ENCODE measurements around the gene SSR4.

Gene SSR4

DNA sequence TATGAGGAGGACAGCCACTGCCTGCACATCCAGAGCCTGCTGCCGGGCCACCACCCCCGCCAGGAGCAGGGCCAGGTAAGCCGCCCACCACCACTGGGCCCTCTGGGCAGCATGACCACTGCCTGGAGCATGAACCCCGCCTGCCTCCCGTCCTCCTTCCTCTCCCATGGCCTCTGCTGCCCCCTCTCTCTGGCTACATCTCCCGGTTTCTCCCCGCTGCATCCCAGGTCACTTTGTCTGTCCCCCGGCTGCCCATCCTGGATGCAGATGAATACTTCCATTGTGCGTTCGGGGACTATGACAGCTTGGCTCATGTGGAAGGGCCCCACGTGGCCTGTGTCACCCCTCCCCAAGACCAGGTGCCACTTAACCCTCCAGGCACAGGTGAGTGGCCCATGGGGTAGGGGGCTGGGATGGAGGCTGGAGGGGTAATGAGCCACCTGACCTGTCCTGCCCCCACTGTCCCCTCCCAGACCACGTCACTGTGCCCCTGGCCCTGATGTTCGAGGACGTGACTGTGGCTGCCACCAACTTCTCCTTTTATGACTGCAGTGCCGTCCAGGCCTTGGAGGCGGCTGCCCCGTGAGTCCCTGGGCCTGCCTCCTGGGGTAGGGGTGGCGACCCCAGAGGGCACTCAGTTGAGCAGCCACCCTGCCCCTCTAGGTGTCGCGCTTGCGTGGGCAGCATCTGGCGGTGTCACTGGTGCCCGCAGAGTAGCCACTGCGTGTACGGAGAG, 24.4 kb upstream of the SSR4 start:
- DNase-seq = peak; percentile 2

- peak; percentile 1 for DNase-seq
Measured at GRCh38 chrX:153770601-153771414, 23.7 kb upstream of the SSR4 start.

DNA sequence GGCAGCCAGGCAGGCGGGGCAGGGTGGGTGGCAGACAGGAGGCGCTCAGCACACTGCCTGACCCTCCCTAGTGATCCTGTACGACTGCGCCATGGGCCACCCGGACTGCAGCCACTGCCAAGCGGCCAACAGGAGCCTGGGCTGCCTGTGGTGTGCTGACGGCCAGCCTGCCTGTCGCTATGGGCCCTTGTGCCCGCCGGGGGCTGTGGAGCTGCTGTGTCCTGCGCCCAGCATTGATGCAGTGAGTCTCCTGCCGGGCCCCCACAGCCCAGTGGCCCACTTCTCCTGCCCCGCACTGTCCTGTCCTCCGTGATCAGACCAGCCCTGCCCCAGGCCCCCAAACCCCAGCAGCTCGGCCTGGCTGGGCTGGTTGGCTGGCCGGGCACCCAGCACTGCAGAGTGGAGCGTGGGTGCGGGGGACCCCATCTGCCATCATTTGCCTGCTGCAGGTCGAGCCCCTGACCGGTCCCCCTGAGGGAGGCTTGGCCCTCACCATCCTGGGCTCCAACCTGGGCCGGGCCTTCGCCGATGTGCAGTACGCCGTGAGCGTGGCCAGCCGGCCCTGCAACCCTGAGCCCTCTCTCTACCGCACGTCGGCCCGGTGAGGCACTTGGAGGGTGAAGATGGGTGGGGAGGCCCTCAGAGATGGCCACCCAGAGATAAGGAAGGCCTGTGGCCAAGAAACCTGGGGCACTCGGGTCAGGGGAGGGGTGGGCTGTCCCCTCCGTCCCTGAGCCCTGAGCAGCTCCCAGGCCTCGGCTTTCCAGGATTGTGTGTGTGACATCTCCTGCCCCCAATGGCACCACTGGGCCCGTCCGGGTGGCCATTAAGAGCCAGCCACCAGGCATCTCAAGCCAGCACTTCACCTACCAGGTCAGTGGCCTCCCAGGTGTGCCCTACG, 22.8 kb upstream of the SSR4 start:
- DNase-seq = peak; percentile 2

DNA sequence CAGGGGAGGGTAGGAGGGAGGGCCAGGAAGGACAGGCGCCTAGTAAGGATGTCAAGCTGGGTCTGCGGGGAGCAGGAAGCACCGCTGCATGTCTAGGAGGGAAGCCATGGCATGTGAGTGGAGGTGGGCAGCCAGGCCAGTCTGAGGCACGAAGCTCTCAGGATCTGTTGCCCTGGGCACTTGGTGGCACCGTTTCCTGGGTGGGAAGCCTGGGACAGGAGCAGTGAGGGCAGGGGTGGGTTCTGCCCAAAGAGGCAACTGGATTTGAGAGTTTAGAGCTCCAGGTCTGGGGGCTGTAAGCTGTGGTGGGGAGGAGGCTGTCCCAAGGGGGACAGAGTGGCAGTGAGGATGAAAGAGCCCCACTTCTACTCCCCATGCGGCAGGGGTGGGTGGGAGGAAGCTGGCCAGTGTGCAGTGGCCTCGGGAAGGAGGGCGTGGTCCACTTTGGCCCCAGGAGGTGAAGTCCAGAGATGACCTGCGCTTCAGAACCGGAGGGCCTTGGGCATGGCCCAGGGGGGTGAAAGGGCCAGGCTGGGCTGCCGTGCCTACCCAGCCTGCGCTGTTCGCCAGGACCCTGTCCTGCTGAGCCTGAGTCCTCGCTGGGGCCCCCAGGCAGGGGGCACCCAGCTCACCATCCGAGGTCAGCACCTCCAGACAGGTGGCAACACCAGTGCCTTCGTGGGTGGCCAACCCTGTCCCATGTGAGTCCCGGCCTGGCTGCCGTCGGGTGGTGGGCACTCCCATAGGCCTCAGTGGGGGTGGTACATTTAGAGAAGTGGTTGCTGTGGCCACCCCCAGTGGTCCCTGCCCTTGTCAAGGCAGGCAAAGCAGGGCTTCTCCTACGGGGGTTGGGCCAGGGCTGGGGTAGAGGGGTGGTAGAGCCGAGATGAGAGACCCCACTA, 21.9 kb upstream of the SSR4 start:
- peak; percentile 2 for DNase-seq

- no peak for DNase-seq
Measured at GRCh38 chrX:153773218-153773611, 21.3 kb upstream of the SSR4 start.

DNA sequence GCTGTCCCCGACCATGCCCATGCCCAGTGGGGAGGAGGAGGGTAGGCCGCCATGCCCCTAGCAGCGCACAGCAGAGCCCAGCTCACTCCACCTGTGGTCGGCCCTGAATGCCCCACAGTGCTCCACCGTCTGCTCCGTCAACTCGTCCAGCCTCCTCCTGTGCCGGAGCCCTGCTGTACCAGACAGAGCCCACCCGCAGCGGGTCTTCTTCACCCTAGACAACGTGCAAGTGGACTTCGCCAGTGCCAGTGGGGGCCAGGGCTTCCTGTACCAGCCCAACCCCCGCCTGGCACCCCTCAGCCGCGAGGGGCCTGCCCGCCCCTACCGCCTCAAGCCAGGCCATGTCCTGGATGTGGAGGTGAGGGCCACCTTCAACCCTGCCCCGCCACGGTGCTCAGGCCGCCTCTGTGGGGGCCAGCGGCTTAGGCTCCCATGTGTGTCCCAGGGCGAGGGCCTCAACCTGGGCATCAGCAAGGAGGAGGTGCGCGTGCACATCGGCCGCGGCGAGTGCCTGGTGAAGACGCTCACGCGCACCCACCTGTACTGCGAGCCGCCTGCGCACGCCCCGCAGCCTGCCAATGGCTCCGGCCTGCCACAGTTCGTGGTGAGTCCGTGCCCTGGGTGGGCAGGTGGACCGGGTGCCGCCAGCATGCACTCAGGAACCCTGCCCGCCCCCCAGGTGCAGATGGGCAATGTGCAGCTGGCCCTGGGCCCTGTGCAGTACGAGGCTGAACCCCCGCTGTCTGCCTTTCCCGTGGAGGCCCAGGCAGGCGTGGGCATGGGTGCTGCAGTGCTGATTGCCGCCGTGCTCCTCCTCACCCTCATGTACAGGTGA, 20.5 kb upstream of the SSR4 start:
- no peak for DNase-seq

DNA sequence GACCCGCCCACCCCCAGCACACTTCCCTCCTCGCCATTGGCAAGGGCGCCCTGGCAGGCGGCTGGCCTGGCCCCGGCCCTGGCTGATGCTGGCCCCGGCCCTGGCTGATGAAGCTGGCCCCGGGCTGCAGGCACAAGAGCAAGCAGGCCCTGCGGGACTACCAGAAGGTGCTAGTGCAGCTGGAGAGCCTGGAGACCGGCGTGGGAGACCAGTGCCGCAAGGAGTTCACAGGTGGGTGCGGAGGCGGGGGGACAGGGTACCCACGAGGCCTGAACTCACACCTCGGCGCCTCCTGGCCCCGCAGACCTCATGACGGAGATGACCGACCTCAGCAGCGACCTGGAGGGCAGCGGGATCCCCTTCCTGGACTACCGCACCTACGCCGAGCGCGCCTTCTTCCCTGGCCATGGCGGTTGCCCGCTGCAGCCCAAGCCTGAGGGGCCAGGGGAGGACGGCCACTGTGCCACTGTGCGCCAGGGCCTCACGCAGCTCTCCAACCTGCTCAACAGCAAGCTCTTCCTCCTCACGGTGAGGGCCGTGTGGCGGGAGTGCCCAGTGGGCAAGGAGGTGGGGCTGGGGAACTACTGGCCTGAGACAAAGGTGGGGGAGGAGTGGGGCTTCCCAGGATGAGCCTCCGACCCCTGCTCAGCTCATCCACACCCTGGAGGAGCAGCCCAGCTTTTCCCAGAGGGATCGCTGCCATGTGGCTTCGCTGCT, 19.7 kb upstream of the SSR4 start:
- peak; percentile 2 for DNase-seq

- DNase-seq = peak; percentile 2
Measured at GRCh38 chrX:153775293-153776119, 19.0 kb upstream of the SSR4 start.

DNA sequence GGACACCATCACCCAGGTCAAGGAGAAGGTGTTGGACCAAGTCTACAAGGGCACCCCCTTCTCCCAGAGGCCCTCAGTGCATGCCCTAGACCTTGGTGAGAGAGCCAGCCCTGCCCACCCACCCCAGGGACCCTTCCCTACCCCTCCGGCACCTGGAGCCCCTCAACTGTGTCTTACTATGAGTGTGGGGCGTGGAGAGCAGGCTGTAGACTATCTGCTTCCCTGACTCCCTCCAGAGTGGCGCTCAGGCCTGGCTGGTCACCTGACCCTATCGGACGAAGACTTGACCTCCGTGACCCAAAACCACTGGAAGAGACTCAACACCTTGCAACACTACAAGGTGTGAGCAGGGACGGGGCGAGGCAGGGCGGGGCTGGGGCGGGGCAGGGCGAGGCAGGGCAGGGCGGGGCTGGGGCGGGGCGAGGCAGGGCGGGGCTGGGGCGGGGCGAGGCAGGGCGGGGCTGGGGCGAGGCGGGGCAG, 18.3 kb upstream of the SSR4 start:
- DNase-seq = no peak

GRCh38 chrX:153776611-153777045, 17.8 kb upstream of the SSR4 start:
- DNase-seq = no peak

- DNase-seq = no peak
Measured at GRCh38 chrX:153777261-153778090, 17.0 kb upstream of the SSR4 start.

DNA sequence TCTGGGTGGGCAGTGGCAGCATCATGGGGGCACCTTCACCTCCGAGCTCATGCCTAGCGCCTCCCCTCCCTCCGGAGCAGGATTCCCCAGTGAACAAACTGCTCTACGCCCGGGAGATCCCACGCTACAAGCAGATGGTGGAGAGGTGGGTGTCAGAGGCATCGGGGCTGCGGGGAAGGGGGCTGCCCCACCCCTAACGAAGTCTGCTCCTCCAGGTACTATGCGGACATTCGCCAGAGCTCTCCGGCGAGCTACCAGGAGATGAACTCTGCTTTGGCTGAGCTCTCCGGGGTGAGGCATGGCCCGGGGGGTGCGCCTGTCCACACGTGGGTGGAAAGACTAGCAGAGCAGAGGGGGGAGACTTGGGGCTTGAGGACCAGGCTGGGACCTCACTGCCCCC, 16.3 kb upstream of the SSR4 start:
- DNase-seq = no peak

DNA sequence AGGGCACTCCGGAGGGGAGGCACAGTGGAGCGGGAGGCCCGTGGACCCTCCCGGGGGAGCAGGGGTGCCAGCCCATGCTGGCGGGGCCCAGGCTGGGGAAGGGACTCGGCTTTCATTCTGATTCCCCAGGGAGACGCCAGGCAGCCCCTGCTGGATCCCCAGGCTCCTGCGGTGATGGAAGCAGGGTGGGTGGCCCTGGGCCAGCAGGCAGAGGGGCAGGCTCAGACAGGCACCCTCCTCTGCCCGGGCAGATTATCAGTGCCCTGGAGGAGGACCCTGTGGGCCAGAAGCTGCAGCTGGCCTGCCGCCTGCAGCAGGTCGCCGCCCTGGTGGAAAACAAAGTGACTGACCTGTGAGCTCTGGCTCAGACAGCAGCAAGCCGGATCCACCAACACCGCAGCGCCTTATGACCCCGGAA, 15.8 kb upstream of the SSR4 start:
- DNase-seq = no peak

DNA sequence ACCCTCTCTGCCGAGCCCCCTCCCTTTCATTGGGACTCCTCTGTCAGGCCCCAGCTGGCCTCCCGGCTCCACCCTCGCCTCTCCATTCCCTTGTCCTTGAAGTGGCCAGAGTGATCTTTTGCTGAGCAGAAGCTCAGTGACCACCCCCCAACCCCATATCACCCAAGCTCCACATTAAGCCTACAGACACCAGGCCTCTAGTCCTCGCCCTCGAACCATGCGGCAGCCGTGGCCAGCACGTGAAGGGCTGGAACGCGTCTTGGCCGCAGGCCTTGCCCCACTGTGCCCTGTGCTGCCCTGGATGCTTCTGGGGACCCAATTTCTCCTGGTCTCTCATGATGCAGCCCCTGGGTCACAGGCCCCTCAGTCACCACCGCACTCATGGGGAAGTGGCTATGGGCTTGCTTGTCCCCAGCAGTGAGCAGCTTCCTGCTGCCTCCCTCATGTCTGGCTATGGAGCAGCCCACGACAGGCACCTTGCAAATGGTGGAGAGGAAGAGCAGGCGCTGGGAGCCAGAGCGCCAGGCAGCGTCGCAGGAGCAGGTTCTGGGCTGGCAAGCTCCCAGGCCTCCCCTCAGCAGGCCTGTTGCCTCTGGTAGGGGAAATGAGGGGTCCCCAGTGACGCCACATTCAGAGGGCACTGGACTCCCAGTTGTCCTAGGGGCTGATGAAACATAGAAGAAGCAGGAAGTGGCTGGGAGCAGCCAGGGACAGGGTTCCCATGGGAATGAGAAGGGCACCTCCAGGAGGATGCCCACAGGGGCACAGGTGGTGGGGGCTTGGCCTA, 14.4 kb upstream of the SSR4 start:
- DNase-seq = no peak

GRCh38 chrX:153780678-153781427, 13.6 kb upstream of the SSR4 start, which contains the start of gene SRPK3:
SRPK3 (plus strand) TSS chrX:153781041; CDS start chrX:153781087, 46 bp downstream.
- DNase-seq = no peak

DNA sequence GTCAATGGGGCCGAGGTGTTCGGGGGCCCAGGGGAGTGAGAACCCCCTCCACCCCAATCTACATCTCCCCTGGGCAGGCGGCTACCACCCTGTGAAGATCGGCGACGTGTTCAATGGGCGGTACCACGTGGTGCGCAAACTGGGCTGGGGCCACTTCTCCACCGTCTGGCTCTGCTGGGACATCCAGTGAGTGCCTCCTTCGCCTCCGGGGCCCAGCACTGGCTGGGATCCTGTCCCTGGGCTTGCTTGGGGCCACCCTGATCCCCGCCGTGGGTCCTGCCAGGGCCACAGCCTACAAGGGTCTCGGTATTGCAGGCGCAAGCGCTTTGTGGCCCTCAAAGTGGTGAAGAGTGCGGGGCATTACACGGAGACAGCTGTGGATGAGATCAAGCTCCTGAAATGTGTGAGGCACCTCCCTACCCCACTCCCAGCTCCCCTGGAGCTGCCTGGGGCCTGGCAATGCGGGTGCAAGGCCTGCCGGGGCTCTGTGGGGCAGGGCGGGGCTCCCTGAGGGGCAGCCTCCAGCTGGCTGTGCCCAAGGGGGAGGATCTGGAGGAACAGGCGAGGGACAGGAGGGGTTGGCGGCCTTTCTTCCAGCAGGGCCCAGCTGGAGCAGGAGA, 12.9 kb upstream of the SSR4 start:
- no peak for DNase-seq
